ENCODE measurements around the gene CARD11.

- TF ChIP-seq, protein P1, sequence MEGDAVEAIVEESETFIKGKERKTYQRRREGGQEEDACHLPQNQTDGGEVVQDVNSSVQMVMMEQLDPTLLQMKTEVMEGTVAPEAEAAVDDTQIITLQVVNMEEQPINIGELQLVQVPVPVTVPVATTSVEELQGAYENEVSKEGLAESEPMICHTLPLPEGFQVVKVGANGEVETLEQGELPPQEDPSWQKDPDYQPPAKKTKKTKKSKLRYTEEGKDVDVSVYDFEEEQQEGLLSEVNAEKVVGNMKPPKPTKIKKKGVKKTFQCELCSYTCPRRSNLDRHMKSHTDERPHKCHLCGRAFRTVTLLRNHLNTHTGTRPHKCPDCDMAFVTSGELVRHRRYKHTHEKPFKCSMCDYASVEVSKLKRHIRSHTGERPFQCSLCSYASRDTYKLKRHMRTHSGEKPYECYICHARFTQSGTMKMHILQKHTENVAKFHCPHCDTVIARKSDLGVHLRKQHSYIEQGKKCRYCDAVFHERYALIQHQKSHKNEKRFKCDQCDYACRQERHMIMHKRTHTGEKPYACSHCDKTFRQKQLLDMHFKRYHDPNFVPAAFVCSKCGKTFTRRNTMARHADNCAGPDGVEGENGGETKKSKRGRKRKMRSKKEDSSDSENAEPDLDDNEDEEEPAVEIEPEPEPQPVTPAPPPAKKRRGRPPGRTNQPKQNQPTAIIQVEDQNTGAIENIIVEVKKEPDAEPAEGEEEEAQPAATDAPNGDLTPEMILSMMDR (IDR thresholded peaks at IDR 0.05) = no peak
- no peak for TF ChIP-seq POLR2A (IDR thresholded peaks at IDR 0.05)
- TF ChIP-seq EP300 (IDR thresholded peaks at IDR 0.05) = no peak
- TF ChIP-seq POLR2AphosphoS5 (IDR thresholded peaks at IDR 0.05) = no peak
Measured at GRCh38 chr7:3027005-3027845, 16.4 kb downstream of the CARD11 start.

Measured in suprapubic skin (tissue), 4 donors.